ENCODE results near the gene ICAM1. TPM values are rescaled to one million over a fixed set of nuclear protein-coding genes. Genes with fewer than 3 reads are reported as not detected.

The ICAM1 gene
- total and polyA plus RNA-seq, 2 of the 13 experiments (the other 11 are each of a cell fraction or from before 2014, with no cell fraction given) = 37.9 to 98.4 TPM

- 0 out of 2 replicates have a peak, but pooled peaks have one; percentile 31 for TF ChIP-seq NFE2L1 (CRISPR knock-in tag; IDR thresholded peaks at IDR 0.05; ENCODE audit: borderline replicate concordance)
- peak; percentile 83; the same call in 1 of the 2 replicates for TF ChIP-seq MIER3 (CRISPR knock-in tag; IDR thresholded peaks at IDR 0.05; ENCODE audit: borderline replicate concordance)
- no peak for TF ChIP-seq NCOA1 (CRISPR knock-in tag; IDR thresholded peaks at IDR 0.05)
- TF ChIP-seq CHD4 (IDR thresholded peaks at IDR 0.05; ENCODE audit: borderline replicate concordance, low read length) = peak; percentile 89; the same call in 1 of the 2 replicates
- TF ChIP-seq TBL1XR1 (IDR thresholded peaks at IDR 0.05; ENCODE audit: borderline replicate concordance, low read length, partially characterized antibody) = no peak
- TF ChIP-seq IKZF4 (CRISPR knock-in tag; IDR thresholded peaks at IDR 0.05; ENCODE audit: borderline replicate concordance, low read depth, not compliant biosample characterization) = no peak
- peak; percentile 96 for TF ChIP-seq ZNF878 (CRISPR knock-in tag; IDR thresholded peaks at IDR 0.05)
- TF ChIP-seq GPN1 (CRISPR knock-in tag; IDR thresholded peaks at IDR 0.05; ENCODE audit: borderline replicate concordance) = no peak
- peak; percentile 90 for TF ChIP-seq ELF1 (CRISPR knock-in tag; IDR thresholded peaks at IDR 0.05)
- 0 out of 2 replicates have a peak, but pooled peaks have one; percentile 12 for TF ChIP-seq ZNF570 (CRISPR knock-in tag; IDR thresholded peaks at IDR 0.05; ENCODE audit: borderline replicate concordance)
- TF ChIP-seq SP1 (IDR thresholded peaks at IDR 0.05) = no peak
- TF ChIP-seq SP1 (CRISPR knock-in tag; IDR thresholded peaks at IDR 0.05) = peak; percentile 65
- peak; percentile 90; the same call in 1 of the 2 replicates for TF ChIP-seq NRL (CRISPR knock-in tag; IDR thresholded peaks at IDR 0.05; ENCODE audit: borderline replicate concordance)
- peak; percentile 99 for TF ChIP-seq TFE3 (CRISPR knock-in tag; IDR thresholded peaks at IDR 0.05)
- no peak for TF ChIP-seq KIAA2018 (CRISPR knock-in tag; IDR thresholded peaks at IDR 0.05; ENCODE audit: borderline replicate concordance)
- no peak for TF ChIP-seq FUBP1 (CRISPR knock-in tag; IDR thresholded peaks at IDR 0.05; ENCODE audit: borderline replicate concordance)
- no peak for TF ChIP-seq CHCHD3 (CRISPR knock-in tag; IDR thresholded peaks at IDR 0.05)
- TF ChIP-seq ZNF230 (CRISPR knock-in tag; IDR thresholded peaks at IDR 0.05) = no peak
Measured at GRCh38 chr19:10270616-10271394, at the start of gene ICAM1 (continued).

All from HepG2 (cell line).